Mucosa of stomach (tissue), 1 donor: ENCODE results near the gene GPR153.

ENCODE experiments used
- H3K27me3 ChIP-seq: one replicate; pipeline ENCODE4 v1.7.0; 2013; ENCODE audit warnings: mild to moderate bottlenecking, low read length; ENCODE audit not compliant: control insufficient read depth, insufficient read depth
- H3K36me3 ChIP-seq: one replicate; pipeline ENCODE4 v1.7.0; 2013; ENCODE audit warnings: low read length; ENCODE audit not compliant: control insufficient read depth, insufficient read depth
- H3K4me1 ChIP-seq: one replicate; pipeline ENCODE4 v1.7.0; 2013; ENCODE audit warnings: mild to moderate bottlenecking, low read length; ENCODE audit not compliant: control insufficient read depth, insufficient read depth
- H3K4me3 ChIP-seq: one replicate; pipeline ENCODE4 v1.7.0; 2013; ENCODE audit warnings: low read length
- H3K9ac ChIP-seq: one replicate; pipeline ENCODE4 v1.7.0; 2013; ENCODE audit warnings: mild to moderate bottlenecking, low read length, moderate library complexity
- H3K9me3 ChIP-seq: one replicate; pipeline ENCODE4 v1.7.0; 2013; ENCODE audit warnings: mild to moderate bottlenecking, low read length, moderate library complexity; ENCODE audit not compliant: control insufficient read depth
- donor health status: Pancreatic carcinoma.

GPR153 gene

GRCh38 chr1:6282577-6283270 lies 21.8 kb upstream of the GPR153 start:
- H3K27me3 ChIP-seq, result no peaks in the 10 kb centered on the region
- no peak overlapping the region for H3K9ac ChIP-seq
- peaks cover 16% of the 10 kb centered on the region for H3K4me1 ChIP-seq
- H3K4me3 ChIP-seq, result no peak overlapping the region
- H3K36me3 ChIP-seq, result no peaks in the 10 kb centered on the region
- no peaks in the 10 kb centered on the region for H3K9me3 ChIP-seq

DNA sequence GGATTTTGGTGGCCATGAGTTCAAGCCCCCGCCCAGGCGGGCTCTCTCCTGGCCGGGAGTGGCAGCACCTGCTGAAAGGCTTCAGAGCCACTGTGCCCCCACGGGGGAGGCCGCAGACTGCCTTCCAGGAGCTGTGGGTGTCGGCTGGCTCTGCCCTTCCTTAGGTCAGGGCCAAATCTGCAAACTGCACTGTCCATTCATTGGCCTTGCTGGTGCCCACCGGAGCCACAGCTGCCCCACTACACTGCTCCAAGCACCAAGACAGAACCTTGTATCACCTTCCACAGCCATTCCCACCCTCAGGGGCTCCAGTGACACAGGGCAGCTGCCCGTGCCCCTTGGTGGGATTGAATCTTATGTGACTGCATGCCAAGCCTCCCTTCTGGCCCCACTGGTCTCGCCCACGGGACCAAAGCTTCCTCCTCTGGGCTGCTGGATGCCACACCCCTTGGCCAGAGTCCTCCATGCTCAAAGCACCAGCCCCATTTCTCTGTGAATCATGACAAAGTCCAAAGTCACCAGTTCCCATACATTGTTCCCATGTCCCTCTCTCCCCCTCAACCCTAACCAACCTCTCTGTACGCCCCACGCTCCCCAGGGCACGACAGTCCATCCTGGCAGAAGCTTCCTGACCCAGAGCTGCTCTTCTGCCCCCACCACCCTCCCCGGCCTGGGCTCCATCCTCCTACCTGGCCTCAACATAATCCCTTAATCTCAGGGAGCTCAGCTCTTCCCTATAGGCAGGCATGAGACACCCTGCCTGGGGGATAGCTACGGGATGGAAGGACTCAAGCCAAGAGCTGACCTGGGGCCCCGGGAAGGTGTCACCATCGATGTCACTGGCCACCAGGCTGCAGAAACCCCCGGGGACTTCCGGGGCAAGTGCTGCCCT lies 20.9 kb upstream of the GPR153 start:
- Histone ChIP-seq H3K27me3 (no peaks in the 10 kb centered on the region), H3K36me3 (no peaks in the 10 kb centered on the region), H3K9me3 (no peaks in the 10 kb centered on the region), H3K4me3 (no peak overlapping the region), H3K9ac (no peak overlapping the region), H3K4me1 (peaks cover 16% of the 10 kb centered on the region)

DNA sequence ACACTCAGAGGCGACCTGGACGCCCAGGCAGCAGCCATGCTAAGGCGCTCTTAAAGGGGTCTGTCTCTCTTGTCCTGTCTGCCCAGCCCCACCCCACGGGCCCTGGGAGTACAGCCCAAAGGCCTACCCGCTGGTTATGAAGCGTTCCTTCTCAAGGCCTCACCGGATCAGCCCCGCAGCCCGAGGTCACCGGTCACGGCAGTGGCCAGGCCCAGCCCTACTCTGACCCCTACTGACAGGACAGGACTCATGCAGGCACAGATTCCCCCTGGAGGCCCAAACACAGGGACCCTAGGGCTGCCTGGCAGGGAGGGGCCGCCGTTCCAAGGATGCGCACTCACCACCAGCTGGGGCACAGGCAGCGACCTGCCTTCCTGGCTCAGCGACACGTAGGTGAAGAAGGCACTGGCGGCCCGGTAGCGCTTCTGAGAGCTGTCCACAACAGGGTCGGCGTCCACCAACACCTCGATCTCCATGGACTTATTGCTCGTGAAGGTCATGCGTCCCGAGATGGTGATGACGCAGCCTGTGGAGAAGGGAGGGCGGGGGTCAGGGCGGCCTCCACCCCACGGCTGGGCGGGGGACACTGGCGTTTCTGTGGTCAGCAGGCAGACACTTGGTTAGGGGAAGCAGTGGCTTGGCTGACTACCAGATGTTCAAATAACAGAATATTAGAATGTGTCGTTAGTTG lies 20.0 kb upstream of the GPR153 start:
- Histone ChIP-seq H3K9ac (no peak overlapping the region), H3K4me1 (peaks cover 16% of the 10 kb centered on the region), H3K27me3 (no peaks in the 10 kb centered on the region), H3K36me3 (no peaks in the 10 kb centered on the region), H3K4me3 (no peak overlapping the region), H3K9me3 (no peaks in the 10 kb centered on the region)

GRCh38 chr1:6279613-6280383 lies 18.9 kb upstream of the GPR153 start:
- Histone ChIP-seq H3K4me3 (no peak overlapping the region), H3K9ac (no peak overlapping the region), H3K4me1 (peaks cover 16% of the 10 kb centered on the region), H3K36me3 (no peaks in the 10 kb centered on the region), H3K27me3 (no peaks in the 10 kb centered on the region), H3K9me3 (no peaks in the 10 kb centered on the region)

GRCh38 chr1:6279066-6279465 lies 18.2 kb upstream of the GPR153 start:
- H3K9ac ChIP-seq, result no peak overlapping the region
- H3K4me1 ChIP-seq, result peaks cover 16% of the 10 kb centered on the region
- H3K27me3 ChIP-seq, result no peaks in the 10 kb centered on the region
- H3K4me3 ChIP-seq, result no peak overlapping the region
- H3K9me3 ChIP-seq, result no peaks in the 10 kb centered on the region
- H3K36me3 ChIP-seq, result no peaks in the 10 kb centered on the region

DNA sequence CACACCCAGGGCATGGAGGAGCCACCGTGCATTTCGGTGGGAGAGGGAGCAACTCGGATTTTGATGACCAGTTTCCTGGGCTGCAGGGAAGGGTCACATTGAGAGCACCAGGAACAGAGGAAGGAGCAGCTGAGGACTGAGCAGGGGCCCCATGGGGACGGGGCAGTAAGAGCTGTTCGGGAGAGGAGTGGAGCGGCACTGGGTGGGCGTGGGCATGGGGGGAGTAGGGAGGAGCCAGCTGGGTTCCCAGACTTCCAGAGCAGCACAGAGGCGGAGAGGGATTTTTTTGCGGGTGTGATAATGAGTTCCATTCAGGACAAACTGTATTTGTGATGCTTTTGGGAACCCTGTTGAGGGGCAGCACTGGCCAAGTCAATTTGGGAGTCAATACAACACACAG lies 17.4 kb upstream of the GPR153 start:
- Histone ChIP-seq H3K9ac (no peak overlapping the region), H3K36me3 (no peaks in the 10 kb centered on the region), H3K27me3 (no peaks in the 10 kb centered on the region), H3K4me1 (peaks cover 16% of the 10 kb centered on the region), H3K4me3 (no peak overlapping the region), H3K9me3 (no peaks in the 10 kb centered on the region)

GRCh38 chr1:6276811-6277555 lies 16.1 kb upstream of the GPR153 start:
- peaks cover 13% of the 10 kb centered on the region for H3K4me1 ChIP-seq
- H3K9ac ChIP-seq, result no peak overlapping the region
- H3K36me3 ChIP-seq, result no peaks in the 10 kb centered on the region
- H3K9me3 ChIP-seq, result no peaks in the 10 kb centered on the region
- H3K4me3 ChIP-seq, result no peak overlapping the region
- no peaks in the 10 kb centered on the region for H3K27me3 ChIP-seq

DNA sequence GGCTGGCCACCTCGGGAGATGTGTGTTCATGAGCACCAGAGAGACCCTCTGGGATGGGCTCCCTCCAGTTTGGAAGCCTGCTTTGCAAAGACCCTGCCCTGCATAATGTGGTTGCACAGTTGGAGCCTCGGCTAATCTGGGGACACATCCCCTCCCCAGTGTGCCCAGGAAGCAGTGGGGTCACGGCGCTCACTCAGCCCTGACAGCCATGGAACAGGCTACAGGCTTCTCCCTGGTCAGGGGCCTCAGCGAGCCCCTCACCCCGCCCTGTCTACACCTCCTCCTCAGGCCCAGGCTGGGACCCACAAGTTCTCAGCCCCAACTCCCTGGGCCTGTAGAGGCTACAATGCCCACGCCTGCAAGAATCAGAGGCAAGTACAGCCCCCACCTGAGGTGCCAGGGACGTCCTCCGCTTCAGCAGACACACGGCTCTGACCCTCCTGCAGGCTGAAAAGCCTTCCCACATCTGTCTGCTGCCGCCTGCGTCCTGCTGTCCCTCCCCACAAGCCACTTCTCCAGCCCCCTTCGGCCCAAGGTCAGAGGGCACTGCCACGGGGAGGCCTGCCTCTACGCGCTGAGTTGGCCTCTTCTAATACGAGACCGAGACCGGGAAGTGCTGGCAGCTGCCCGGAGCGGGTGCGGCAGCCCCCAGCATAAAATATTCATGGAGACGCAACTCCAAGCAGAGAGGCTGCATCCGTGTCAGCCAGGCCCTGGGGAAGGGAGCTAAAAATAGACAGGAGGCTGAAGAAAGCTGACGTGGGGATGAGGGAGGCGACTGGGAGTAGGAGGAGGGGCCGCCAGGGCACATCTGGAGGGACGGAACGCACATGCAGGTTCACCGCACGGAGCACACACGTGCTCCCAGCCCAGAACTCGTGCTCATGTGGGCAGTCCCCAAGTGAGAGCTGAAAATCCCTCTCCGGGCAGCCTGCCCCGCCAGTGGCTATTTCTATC lies 15.2 kb upstream of the GPR153 start:
- Histone ChIP-seq H3K4me3 (no peak overlapping the region), H3K9ac (no peak overlapping the region), H3K4me1 (peaks cover 9% of the 10 kb centered on the region)

GRCh38 chr1:6274622-6275139 lies 13.8 kb upstream of the GPR153 start:
- no peaks in the 10 kb centered on the region for H3K36me3 ChIP-seq
- H3K9ac ChIP-seq, result no peak overlapping the region
- H3K4me1 ChIP-seq, result peaks cover 22% of the 10 kb centered on the region
- H3K9me3 ChIP-seq, result no peaks in the 10 kb centered on the region
- H3K4me3 ChIP-seq, result no peak overlapping the region
- no peaks in the 10 kb centered on the region for H3K27me3 ChIP-seq

More for the DNA sequence above, 15.2 kb upstream of the GPR153 start:
- Histone ChIP-seq H3K9me3 (no peaks in the 10 kb centered on the region), H3K36me3 (no peaks in the 10 kb centered on the region), H3K27me3 (no peaks in the 10 kb centered on the region)

DNA sequence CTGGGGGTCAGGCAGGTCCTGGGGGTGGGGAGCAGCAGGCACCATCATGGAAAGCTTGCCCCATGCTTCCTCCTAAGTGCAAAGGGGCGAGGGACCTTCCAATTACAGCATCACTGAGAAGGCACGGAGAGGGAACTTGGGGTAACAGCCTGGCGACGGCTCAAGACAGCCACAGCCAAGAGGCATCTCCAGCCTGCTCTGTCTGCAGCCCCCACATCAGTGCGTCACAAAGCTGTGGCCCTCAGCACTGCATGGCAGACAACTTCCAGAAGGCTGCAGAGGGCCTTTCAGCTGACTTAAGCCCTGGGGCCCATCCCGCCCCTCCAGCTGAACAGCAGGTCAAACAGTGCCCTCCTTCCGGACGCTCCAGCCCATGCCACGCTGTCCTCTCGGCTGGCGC lies 13.2 kb upstream of the GPR153 start:
- Histone ChIP-seq H3K9ac (no peak overlapping the region), H3K4me3 (no peak overlapping the region), H3K4me1 (peaks cover 24% of the 10 kb centered on the region), H3K9me3 (no peaks in the 10 kb centered on the region), H3K36me3 (no peaks in the 10 kb centered on the region), H3K27me3 (no peaks in the 10 kb centered on the region)
